GM18870 (cell line): ENCODE measurements around the gene NBDY.
A peak's percentile ranks its signal among the peaks of the same experiment; 100 is the strongest.
"Not testable (repeated sequence)": the region's sequence is repeated elsewhere in the genome, so short reads cannot be mapped to it uniquely, and the experiment has no call there.

Experiments
- ATAC-seq: cut with Tn5 transposase; IDR thresholded peaks from one replicate; pipeline ENCODE4 v1.9.1; 2021; ENCODE audit warnings: moderate library complexity; ENCODE audit not compliant: unreplicated experiment

The NBDY gene

DNA sequence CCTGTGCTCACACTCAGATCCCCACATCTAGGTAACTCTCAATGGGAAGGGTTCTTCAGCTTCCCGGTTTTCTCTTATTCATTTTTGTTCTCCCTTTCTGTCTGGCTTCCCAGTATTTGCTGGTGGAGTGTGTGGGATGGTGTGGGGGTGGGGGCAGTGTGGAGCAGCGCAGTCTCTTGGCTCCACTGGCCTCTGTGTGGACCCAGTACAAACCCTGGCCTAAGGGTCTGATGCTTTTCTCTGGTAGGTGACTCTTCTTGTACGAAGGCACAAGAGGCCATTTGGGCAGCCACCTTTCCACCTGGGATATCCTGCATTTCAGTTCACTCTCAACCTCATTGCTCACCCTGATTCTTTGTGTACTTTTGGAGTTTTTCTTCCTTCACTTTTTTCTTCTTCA lies 71.3 kb downstream of the NBDY start:
- ATAC-seq, result no peak

DNA sequence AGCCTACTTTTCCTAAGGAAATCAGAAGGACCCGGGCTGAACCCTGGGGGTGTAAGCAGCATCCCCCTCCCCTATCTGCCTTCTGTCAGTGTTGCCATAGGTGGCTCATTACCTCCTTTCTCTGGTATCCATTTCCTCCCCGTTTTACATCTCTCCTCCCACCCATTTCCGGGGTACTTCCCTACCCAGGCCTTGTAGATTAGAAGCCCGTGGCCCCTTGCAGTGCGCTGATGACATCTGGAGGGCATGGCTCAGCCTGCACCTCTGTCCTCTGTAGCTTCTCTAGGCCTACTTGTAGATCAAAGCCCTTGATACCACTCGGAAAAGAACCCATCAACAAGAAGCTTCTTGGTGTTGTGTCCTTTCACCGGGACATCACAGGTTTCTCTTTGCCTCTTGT lies 71.8 kb downstream of the NBDY start:
- ATAC-seq, result peak; percentile 89

DNA sequence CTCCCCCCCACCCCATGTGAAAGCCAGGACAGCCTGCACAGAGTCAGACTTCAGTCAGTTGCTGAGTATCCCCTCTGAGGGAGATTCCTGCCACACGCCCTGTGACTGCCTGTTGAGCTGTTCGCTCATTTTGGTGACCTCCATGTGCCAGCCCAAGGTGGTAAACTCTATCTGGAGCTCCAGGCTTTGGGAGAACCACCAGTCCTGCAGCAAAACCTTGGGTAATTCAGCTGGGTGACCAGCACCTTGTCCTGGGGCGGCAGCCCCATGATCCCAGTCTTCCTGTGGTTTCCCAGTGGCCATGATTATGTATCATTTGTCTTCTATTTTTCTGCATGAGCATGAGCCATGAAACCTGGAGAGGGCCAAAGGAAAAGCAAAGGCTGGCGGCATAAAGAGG lies 73.4 kb downstream of the NBDY start:
- ATAC-seq, result no peak

DNA sequence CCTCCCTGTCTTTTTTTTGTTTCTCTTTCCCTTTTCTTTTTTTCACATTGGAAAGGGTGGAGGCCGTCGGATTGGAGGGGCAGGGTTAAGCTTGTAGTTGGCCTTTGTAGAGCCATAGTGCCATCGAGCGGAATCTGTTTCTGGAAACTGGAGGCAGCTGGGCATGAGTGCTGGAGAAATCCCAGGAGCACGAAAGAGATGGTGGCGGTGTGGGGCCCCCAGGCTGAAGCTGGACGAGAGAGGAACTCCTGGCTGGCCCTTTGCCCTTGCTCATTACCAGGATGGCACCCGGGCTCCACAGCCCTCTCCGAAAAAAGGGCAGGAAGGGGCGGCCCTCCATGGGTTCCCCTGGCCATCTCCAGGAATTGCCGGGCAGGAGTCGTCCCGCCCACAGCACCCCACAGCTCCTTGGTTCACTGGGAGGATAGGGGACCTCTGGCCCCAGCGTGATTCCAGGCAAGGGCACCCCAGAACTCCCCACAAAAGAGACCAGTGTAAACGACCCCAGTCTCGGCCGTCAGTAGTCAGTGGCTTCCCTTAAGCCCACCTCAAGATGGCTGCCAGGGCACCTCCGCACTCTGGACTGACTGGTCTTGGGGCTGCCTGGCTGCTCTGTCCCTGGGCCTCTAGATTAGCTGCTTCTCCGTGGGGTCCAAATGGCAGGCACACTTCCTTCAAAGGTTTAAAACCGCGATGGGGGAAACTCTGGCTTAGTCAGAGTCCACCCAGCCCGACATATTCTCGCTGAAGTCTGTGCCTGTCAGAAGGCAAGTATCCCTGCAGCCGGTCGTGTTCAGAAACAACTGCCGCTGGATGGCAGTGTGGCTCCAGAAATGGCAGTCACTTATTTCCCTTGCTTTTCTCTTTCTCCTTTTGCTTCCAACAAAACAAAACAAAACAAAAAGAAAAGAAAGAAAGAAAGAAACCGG lies 74.1 kb downstream of the NBDY start:
- ATAC-seq, result no peak

DNA sequence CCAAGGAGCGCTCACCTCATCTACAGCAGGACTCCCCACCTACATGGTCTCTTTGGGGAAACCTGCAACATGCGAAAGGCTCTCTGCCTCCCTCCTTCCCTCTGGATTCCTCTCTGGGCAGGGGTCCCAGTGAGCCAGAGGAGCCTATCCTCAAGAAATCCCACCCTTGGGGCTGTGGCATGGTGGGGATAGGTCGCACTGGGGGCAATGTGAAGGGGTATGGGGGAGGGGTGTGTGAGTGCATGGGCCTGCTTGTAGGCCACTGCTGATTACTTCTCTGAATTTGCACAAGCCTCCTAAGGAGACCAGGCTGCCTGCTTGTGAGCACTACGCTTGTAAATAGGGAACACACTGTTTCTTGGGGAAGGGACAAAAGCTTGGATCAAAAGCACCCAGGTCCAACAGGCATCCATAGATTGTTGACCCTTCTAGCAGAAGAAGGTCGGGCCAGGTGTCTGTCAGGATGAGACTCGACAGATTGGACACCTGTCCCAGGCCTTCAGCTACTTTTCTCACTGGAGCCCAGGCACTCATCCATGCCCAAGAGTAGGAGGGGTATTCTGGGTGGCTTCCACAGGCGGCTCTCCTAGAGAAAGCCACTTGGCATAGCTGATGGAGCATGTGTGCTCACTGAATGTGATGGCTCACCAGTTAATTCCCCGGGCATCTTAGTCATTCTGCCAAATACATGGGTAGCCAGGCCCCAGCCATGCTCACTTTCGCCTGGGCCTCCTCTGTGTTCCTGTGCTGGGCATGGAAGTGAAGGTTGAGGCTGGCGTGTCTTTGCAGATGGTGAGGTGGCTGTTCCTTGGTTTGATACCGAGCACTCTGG lies 75.0 kb downstream of the NBDY start:
- ATAC-seq, result no peak

DNA sequence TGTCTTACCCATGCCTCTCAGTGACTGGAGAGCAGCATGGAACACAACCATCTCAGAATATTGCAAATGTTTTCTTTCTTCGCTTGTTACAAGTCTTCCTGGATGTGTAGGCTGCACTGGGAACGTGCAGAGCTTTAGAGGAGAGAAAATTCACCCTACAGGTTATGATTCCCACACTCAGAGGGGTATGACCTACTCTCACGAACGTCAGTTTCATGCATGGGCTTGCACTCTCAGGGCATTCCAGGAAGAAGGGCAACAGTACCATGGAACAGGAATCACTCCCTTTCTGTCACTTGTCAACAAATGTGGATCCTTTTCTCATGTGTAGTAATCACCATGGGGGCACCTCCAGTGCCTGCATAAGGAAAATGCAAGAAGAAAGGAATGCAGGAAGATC lies 75.8 kb downstream of the NBDY start:
- no peak for ATAC-seq

DNA sequence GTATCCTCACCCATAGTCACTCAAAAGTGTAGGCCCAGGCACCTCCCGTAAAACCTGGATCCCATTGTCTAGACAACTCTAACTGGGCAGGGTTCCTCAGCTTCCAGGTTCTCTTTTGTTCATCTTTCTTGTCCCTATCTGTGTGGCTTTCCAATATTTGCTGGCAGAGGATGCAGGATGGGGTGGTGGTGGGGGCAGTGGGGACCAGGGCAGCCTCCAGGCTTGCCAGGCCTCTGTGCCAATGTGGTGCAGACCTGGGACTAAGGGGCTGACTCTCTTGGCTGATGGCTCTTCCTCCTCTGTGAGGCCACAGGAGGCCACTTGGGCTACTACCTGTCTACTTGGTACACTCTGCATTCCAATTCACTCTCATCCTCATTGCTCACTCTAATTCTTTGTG lies 76.4 kb downstream of the NBDY start:
- no peak for ATAC-seq

DNA sequence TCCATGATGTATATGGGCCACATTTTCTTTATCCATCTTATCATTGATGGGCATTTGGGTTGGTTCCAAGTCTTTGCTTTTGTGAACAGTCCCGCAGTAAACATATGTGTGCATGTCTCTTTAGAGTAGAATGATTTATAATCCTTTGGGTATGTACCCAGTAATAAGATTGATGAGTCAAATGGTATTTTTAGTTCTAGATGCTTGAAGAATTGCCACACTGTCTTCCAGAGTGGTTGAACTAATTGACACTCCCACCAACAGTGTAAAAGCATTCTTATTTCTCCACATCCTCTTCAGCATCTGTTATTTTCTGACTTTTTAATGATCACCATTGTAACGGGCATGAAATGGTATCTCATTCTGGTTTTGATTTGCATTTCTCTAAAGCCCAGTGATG lies 77.1 kb downstream of the NBDY start:
- not testable (repeated sequence) for ATAC-seq

DNA sequence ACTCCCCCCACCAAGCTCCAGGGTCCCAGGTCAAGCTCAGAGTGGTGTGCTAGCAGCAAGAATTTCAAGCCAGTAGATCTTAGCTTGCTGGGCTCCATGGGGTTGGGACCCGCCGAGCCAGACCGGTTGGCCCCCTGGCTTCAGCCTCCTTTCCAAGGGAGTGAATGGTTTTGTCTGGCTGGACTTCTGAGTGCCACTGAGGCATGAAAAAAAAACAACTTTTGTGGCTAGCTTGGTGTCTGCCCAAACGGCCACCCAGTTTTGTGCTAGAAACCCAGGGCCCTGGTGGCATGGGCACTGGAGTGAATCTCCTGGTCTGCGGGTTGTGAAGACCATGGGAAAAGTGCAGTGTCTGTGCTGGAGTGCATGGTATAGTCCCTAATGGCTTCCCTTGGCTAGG lies 82.6 kb downstream of the NBDY start:
- ATAC-seq, result no peak

DNA sequence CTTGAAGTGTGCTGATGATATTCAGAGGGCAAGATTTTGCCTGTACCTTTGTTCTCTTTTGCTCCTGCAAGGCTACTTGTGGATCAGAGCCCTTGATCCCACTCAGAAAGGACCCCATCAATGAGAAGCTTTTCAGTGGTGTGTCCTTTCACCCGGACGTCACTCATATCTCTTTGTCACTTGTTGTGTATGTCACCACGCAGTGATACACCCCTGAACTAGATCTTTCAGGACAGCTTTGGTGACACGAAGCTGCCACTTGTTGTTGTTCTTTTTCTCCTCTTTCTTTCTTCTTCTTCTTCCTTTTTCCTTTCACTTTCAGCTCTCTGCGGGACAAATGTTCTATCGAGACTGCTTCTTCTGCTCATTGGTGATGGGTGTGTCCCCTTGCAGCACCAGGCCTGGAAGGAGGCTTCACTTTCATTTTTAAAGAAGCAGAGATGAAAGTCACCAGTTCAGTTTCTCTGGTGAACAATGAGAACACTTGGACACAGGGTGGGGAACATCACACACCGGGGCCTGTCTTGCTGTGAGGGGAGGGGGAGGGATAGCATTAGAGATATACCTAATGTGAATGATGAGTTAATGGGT lies 83.6 kb downstream of the NBDY start:
- ATAC-seq, result peak; percentile 85

DNA sequence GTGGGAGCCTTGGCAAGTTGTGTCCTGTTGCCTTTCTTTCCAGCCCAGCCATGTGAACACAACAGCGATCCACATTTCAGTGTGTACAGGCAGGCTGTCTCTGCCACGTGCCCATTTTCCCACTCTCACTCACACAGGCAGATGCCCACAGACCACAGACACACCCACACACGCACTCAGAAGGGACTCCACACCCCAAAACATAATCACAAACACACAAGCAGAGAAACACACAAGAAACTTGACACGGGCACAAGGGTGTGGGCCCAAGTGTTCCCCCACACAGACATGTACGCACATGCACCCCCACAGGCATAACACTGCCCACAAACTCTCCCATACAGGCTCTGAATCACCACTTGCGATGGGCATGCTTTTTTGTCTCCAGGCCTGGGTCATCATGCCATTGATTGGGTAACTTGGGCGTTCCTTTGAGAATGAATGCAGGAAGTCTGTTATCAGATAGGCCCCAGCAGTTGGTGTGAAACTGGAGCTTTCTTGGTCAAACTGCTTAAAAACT lies 84.3 kb downstream of the NBDY start:
- ATAC-seq, result peak; percentile 54

DNA sequence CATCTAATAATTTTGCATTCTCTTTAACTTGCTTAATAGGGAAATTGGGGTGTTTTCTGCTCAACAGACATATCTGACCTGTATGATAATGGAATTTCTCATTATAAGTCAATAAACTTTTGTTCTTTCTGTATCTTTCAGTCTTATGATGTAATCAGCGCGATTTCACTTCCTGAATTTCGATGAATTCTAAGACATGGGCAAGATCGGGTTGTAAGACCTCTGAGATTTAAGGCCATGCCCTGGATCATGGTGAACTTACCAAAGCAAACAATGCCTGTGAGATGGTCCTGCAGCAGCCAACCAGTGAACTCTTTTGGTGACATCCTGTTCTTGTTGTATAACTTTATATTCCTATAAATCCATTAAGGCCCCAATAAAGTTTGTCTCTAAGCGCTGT lies 88.1 kb downstream of the NBDY start:
- no peak for ATAC-seq

DNA sequence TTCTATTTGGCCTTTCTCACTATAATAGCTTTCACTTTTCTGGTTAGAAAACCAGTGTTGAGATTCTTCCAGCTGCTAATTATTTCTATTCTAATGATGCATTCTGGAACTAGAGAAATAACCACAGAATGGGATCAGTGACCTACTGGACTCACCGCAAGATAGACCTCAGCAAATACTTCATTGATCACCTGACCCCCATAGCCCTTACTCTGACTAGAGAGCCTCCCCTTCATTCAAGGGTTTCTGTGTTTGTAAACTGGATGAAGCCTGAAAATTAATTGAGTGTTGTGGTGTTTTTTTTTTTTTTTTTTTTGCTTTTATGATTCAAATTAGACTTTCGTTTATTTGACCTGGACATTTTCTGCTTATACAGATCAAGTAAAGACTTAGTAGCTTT lies 97.0 kb downstream of the NBDY start:
- ATAC-seq, result no peak

DNA sequence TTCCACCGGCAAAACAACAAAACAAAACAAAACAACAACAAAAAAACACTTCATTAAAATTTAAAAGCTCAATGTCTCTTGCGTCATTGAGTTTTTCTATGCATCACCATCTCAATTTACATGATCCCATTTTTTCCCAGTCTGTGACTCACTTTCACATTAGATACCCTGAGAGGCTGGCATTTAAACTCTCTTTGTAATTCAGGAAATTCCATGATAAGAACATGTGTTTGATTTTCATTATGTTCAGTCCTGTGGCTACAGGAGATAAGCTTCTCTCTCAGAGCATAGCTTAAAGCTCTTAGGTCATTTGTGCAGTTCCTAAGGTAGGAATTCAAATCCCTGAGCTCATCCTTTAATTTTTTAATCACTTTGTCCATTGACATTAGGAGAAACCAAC lies 104.6 kb downstream of the NBDY start:
- no peak for ATAC-seq

DNA sequence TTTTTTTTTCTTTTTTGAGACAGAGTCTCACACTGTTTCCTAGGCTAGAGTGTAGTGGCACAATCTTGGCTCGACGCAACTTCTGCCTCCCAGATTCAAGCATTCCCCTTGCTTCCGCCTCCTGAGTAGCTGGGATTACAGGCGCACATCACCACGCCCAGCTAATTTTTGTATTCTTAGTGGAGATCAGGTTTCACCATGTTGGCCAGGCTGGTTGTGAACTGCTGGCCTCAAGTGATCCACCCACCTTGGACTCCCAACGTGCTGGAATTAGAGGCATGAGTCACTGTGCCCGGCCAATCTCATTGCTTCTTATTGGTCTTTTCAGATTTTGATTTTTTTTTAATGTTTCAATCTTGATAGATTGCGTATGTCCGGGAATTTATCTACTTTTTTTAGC lies 124.4 kb downstream of the NBDY start:
- ATAC-seq, result no peak

DNA sequence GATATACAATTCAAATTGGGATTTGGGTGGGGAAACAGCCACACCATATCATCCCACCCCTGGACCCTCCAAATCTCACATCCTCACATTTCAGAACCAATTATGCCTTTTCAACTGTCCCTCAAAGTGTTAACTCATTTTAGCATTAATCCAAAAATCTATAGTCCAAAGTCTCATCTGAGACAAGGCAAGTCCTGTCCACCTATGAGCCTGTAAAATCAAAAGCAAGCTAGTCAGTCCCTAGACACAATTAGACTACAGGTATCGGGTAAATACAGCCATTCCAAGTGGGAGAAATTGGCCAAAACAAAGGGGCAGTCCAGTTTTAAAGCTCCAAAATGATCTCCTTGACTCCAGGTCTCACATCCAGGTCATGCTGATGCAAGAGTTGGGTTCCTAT lies 128.0 kb downstream of the NBDY start:
- no peak for ATAC-seq

DNA sequence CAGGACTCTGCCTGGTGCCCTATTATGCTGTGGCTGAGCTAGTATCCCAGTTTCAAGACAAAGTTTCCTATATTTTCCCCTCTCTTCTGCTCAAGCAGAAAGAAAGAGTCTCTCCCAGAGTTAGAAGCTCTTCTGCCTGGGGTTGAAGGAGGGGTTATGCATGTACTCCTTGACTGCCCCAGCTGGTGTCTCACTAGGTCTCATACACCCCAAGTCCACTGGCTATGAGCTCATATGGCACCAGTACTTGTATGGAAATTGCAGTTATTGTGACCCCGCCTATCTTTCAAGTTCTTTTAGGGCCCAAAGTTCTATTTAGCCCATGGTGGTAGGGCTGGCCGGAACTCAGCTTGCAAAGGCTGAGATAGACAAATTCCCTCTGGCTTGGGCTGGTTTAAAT lies 131.8 kb downstream of the NBDY start:
- no peak for ATAC-seq
